Muscle layer of duodenum (tissue), 2 donors: ENCODE results near the gene ITPKB.
A peak's percentile ranks its signal among the peaks of the same experiment; 100 is the strongest.

Experiments used
- H3K27ac ChIP-seq: one replicate; pipeline ENCODE4 v1.7.0; 2013; ENCODE audit warnings: mild to moderate bottlenecking, low read length
- H3K27me3 ChIP-seq: one replicate; pipeline ENCODE4 v1.7.0; 2013; ENCODE audit warnings: low read depth, mild to moderate bottlenecking, control low read depth, low read length
- H3K36me3 ChIP-seq, 2 donors: one replicate each; pipeline ENCODE4 v1.7.0; 2013; ENCODE audit warnings: low read length in 2 of 2, control low read depth in 1 of 2, mild to moderate bottlenecking in 1 of 2; ENCODE audit not compliant: insufficient read depth in 2 of 2, control insufficient read depth in 1 of 2
- H3K4me1 ChIP-seq, 2 donors: one replicate each; pipeline ENCODE4 v1.7.0; 2013; ENCODE audit warnings: low read length in 2 of 2, mild to moderate bottlenecking in 2 of 2, control low read depth in 1 of 2, moderate library complexity in 1 of 2; ENCODE audit not compliant: insufficient read depth in 2 of 2, control insufficient read depth in 1 of 2
- H3K4me3 ChIP-seq, 2 donors: one replicate each; pipeline ENCODE4 v1.7.0; 2013; ENCODE audit warnings: low read length in 2 of 2, low read depth in 1 of 2, mild to moderate bottlenecking in 1 of 2
- H3K9me3 ChIP-seq, 2 donors: one replicate each; pipeline ENCODE4 v1.7.0; 2013; ENCODE audit warnings: low read length in 2 of 2, control low read depth in 1 of 2, mild to moderate bottlenecking in 1 of 2; ENCODE audit not compliant: control insufficient read depth in 1 of 2
- donor health status: healthy.

Gene ITPKB

GRCh38 chr1:226659641-226660040, 79.4 kb downstream of the ITPKB start:
- H3K4me1 ChIP-seq = peaks cover 84 to 98% of the 10 kb centered on the region in 2 donors
- H3K9me3 ChIP-seq = no peaks in the 10 kb centered on the region
- H3K27ac ChIP-seq = peak overlapping the region; percentile 91
- H3K27me3 ChIP-seq = no peaks in the 10 kb centered on the region
- H3K36me3 ChIP-seq = no peaks in the 10 kb centered on the region
- peak overlapping the region in 1 of 2 donors; percentile 30 for H3K4me3 ChIP-seq

- H3K4me1 ChIP-seq = peaks cover 81 to 99% of the 10 kb centered on the region in 2 donors
- H3K9me3 ChIP-seq = no peaks in the 10 kb centered on the region
- no peaks in the 10 kb centered on the region for H3K36me3 ChIP-seq
- peak overlapping the region; percentile 91 for H3K27ac ChIP-seq
- no peak overlapping the region for H3K4me3 ChIP-seq
- H3K27me3 ChIP-seq = no peaks in the 10 kb centered on the region
These were observed 79.9 kb downstream of the ITPKB start for GRCh38 chr1:226659136-226659535.

GRCh38 chr1:226658546-226659125, 80.4 kb downstream of the ITPKB start:
- Histone ChIP-seq H3K4me3 (peak overlapping the region in 1 of 2 donors; percentile 33), H3K27ac (peak overlapping the region; percentile 91), H3K36me3 (no peaks in the 10 kb centered on the region), H3K27me3 (no peaks in the 10 kb centered on the region), H3K9me3 (no peaks in the 10 kb centered on the region), H3K4me1 (peaks cover 76 to 98% of the 10 kb centered on the region in 2 donors)

GRCh38 chr1:226657895-226658545, 81.1 kb downstream of the ITPKB start:
- no peaks in the 10 kb centered on the region for H3K36me3 ChIP-seq
- peak overlapping the region; percentile 91 for H3K27ac ChIP-seq
- peak overlapping the region in 1 of 2 donors; percentile 33 for H3K4me3 ChIP-seq
- no peaks in the 10 kb centered on the region for H3K27me3 ChIP-seq
- peaks cover 70 to 96% of the 10 kb centered on the region in 2 donors for H3K4me1 ChIP-seq
- H3K9me3 ChIP-seq = no peaks in the 10 kb centered on the region

- H3K27ac ChIP-seq = peak overlapping the region; percentile 91
- peaks cover 59 to 83% of the 10 kb centered on the region in 2 donors for H3K4me1 ChIP-seq
These were observed 82.3 kb downstream of the ITPKB start for GRCh38 chr1:226656601-226657277.

GRCh38 chr1:226656201-226656600, 82.9 kb downstream of the ITPKB start:
- H3K27ac ChIP-seq = peak overlapping the region; percentile 91
- H3K4me3 ChIP-seq = peak overlapping the region in 1 of 2 donors; percentile 20
- no peaks in the 10 kb centered on the region for H3K36me3 ChIP-seq
- H3K9me3 ChIP-seq = no peaks in the 10 kb centered on the region
- H3K27me3 ChIP-seq = no peaks in the 10 kb centered on the region
- peaks cover 54 to 78% of the 10 kb centered on the region in 2 donors for H3K4me1 ChIP-seq

More at GRCh38 chr1:226656601-226657277, 82.3 kb downstream of the ITPKB start:
- Histone ChIP-seq H3K27me3 (no peaks in the 10 kb centered on the region), H3K36me3 (no peaks in the 10 kb centered on the region), H3K9me3 (no peaks in the 10 kb centered on the region), H3K4me3 (peak overlapping the region in 1 of 2 donors; percentile 20)

- Histone ChIP-seq H3K4me3 (peak overlapping the region in 1 of 2 donors; percentile 17), H3K4me1 (peaks cover 47 to 71% of the 10 kb centered on the region in 2 donors), H3K9me3 (no peaks in the 10 kb centered on the region), H3K27ac (peak overlapping the region; percentile 91), H3K36me3 (no peaks in the 10 kb centered on the region), H3K27me3 (no peaks in the 10 kb centered on the region)
These were observed 83.6 kb downstream of the ITPKB start for GRCh38 chr1:226655251-226656163.

GRCh38 chr1:226654668-226655055, 84.4 kb downstream of the ITPKB start:
- H3K4me3 ChIP-seq = peak overlapping the region in 1 of 2 donors; percentile 17
- peak overlapping the region; percentile 91 for H3K27ac ChIP-seq
- H3K36me3 ChIP-seq = no peaks in the 10 kb centered on the region
- no peaks in the 10 kb centered on the region for H3K9me3 ChIP-seq
- H3K4me1 ChIP-seq = peaks cover 41 to 69% of the 10 kb centered on the region in 2 donors
- H3K27me3 ChIP-seq = no peaks in the 10 kb centered on the region

- Histone ChIP-seq H3K9me3 (no peaks in the 10 kb centered on the region), H3K4me3 (no peak overlapping the region), H3K4me1 (peaks cover 41 to 69% of the 10 kb centered on the region in 2 donors), H3K27me3 (no peaks in the 10 kb centered on the region), H3K36me3 (no peaks in the 10 kb centered on the region), H3K27ac (peak overlapping the region; percentile 91)
These were observed 84.9 kb downstream of the ITPKB start for GRCh38 chr1:226654046-226654667.

GRCh38 chr1:226653311-226653921, 85.7 kb downstream of the ITPKB start:
- Histone ChIP-seq H3K4me1 (peaks cover 38 to 62% of the 10 kb centered on the region in 2 donors), H3K9me3 (no peaks in the 10 kb centered on the region), H3K36me3 (peaks cover 2 to 5% of the 10 kb centered on the region in 2 donors), H3K27me3 (no peaks in the 10 kb centered on the region), H3K4me3 (no peak overlapping the region), H3K27ac (peak overlapping the region; percentile 91)
